Embryonic facial prominence (tissue), 1 donor: ENCODE results near the gene SEC62.
"Not testable (repeated sequence)": the region's sequence is repeated elsewhere in the genome, so short reads cannot be mapped to it uniquely, and the experiment has no call there.

Source experiments
- DNase-seq: peaks from one replicate; pipeline ENCODE4 v3.0.0-alpha.2; 2016; ENCODE audit errors: extremely low spot score

The SEC62 gene

DNA sequence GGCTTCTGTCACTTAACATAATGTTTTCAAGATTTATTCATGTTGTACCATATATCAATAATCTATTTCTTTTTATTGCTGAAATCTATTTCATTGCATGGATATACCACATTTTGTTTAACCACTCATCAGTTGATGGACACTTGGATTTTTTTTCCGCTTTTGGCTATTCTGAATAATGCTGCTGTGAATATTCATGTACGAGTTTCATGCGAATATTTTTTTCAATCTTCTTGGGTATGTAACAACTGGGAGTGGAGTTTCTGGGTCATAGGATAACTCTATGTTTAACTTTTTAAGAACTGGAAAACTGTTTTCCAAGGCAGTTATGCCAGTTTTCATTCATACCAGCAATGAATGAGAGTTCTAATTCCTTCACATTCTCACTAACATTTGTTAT is 49.5 kb downstream of the SEC62 start:
- no peak for DNase-seq

DNA sequence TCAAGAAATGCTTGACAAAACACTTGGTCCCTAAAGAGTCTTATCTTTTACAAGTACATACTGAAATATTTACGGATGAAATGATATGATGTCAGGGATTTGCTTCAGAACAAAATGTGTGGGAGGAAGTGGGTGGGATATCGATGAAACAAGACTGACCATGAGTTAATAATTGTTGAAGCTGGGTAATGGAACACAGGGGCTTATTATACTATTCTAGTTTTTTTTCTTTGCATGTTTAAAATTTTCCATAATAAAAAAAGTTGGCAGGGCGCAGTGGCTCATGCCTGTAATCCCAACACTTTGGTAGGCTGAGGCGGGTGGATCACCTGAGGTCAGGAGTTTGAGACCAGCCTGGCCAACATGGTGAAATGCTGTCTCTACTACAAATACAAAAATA is 52.7 kb downstream of the SEC62 start:
- DNase-seq: not testable (repeated sequence)

DNA sequence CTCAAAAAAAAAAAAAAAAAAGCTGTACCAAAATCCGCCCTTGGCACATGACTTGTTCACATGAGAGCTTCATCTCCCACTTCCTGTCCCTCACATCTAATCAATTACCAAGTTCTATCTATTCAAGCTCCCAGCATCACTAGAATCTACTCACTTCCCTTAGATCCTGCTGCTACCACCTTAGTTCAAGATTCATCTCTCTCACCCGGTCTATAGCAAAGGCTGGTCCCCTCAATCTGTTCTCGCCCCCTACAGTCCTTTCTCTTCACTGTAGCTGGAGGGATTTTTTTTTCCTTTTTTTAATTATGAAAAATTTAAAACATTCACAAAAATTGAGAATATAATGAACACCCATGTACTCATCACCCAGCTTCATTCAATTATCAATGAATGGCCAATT is 54.5 kb downstream of the SEC62 start:
- DNase-seq: no peak

DNA sequence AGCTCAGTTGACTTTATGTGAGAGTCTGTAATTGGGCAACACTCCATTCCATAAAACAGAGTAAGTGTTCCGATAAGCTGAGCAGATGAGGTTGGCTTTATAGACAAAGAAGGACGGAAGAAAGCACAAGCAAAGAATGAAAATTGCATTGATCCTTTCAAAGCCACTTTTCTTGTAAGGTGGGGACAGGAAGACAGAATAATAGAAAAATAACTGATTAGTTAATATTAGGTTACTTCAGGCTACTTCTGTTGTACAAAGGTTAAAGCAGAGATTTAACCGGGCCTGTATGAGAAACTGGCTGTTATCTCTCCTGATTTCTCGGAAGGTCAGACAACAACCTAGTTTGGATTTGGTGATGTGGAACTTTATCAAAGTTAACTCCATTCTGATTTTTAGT is 55.7 kb downstream of the SEC62 start:
- DNase-seq: no peak

DNA sequence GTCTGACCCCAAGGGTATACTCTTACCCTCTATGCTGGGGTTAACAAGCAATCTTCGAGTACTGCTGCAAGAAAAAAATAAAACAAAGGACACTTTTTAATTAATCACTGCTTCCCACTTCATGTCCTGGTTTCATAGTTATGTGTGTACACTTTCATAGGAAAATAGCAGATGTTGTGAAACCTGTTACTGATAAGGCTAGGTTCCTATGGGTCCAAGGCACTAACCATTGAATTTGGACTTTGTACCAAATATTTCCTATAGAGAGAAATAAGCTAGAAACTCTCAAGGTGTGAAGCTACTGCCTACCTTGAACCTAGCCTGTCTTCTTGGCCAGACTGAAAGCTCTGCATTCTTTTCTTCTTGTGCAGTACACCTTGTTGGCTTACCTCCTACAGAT is 56.6 kb downstream of the SEC62 start:
- DNase-seq: no peak

DNA sequence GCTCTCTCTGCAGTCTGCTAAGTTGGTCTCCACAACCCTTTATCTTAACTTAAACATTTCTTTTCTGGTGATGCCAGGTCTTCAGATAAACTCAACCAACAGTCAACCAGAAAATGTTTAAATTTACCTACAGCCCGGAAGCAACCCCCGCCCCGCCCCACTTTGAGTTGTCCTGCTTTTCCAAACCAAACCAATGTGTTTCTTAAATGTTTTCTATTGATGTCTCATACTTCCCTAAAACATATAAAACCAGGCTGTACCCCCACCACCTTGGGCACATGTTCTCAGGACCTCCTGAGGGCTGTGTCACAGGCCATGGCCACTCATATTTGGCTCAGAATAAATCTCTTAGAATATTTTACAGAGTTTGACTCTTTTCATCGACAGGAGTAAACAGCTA is 58.0 kb downstream of the SEC62 start:
- DNase-seq: no peak

DNA sequence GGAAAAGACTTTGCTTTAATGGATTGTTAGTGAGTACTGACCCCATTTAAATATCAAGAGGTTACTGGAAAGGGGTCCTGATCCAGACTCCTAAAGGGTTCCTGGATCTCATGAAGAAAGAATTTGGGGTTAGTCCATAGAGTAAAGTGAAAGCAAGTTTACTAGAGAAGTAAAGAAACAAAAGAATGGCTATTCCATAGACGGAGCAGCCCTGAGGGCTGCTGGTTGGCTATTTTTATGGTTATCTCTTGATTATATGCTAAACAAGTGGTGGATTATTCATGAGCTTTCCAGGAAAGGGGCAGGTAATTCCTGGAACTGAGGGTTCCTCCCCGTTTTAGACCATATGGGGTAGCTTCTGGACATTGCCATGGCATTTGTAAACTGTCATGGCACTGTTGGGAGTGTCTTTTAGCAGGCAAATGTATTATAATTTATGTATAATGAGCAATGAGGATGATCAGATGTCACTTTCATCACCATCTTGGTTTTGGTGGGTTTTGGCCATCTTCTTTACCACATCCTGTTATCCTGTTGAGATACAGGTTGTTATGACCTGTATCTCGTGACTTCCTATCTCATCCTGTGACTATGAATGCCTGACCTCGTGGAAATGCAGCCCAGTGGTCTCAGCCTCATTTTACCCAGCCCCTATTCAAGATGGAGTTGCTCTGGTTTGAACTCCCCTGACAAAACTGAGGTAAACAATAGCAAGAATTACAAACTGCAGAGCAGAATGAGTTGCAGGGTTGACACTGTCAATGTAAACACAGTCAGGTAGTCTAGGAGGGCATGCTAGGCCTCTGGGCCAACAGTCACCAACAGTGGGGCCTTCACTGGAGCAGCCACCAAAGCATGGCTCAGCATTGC is 60.9 kb downstream of the SEC62 start:
- no peak for DNase-seq

DNA sequence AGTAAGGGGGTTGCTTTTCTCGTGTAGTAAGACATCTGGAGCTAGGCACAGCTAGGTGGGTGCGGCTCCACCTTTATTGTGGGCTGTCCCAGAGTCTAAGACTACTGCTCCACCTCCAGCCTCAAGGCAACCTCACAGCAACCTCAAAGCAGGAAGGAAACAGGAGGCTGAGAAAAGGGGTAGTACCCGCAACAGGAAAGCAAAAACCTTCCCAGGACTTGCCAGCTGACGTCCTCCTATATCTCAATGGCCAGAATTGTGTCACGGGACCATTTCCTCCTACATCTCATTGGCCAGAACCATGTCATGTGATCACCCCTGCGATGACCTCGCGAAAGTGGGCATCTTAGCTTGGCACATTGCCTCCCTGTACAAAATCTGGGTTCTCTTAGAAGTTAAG is 66.9 kb downstream of the SEC62 start:
- no peak for DNase-seq

DNA sequence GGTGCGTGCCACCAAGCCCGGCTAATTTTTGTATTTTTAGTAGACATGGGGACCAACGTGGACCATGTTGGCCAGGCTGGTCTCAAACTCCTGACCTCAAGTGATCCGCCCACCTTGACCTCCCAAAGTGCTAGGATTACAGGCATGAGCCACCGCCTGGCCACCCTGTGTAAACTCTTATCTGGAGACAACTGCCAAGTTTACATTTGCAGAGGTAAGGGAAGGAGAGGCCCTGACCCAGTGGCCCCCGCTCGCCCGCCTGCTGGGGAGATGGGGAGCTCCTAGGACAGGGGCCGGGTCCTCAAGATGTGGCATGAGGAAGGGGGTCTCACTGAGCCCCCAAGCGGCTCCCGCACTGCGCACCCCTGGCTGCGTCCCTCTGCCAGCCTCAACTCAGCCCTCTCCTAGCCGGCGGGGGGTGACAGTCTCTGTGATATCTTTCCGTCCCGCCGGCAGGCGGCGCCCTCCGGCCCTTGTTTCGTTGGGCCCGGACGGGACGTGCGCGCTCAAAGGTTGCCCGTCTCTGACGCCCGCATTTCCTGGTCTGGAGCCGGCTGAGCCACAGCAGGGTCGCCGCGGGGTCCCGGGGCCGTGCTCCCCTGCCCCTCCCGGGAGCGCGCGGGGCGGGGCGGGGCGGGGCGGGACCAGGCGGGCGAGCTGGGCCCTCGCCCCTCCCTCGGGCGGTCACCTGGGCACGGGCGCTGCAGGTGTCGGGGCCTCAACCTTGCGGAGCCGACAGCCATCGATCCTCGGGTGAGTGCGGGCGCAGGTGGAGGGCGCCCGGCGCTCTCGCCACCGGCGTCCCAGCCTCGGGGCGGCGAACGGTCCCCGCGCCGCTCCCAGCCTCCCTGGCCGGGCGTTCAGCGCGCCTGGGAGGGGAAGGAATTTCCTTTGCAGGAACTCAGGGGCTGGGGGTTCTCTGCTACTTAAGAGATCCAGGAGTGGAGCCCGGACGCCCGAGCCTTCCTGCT is 71.1 kb downstream of the SEC62 start, which contains the start of gene GPR160:
TSS of gene GPR160 (plus strand) at position 533 of the 971 bp plus-strand sequence. CDS start 45,978 bp downstream, outside the sequence.
- DNase-seq: no peak

DNA sequence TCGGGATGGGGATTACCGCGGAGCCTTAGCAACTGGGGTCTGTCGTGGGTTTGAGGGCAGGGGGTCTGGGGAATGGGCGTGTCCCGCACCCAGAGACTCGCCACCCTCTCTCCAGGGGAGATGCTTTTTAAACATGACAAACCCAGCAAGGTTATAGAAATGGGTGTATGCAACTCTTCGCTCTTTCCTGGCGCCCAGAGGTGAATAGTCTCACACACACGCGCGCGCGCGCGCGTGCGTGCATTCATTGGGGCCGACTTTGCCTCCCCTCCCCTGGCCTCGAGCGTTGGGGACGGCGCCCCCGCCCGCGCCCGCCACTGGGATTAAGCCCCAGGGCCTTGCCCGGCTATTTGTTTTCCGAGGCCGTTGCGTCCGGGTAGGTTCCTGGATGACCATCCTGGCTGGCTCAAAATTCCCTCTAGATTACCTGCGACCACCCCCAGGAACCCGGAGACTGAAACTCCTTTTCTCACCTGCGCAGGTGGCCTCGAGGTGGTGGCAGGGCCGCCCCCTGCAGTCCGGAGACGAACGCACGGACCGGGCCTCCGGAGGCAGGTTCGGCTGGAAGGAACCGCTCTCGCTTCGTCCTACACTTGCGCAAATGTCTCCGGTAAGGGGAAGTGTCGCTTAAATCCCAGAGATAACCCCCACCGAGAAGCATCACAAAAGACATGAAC is 72.0 kb downstream of the SEC62 start:
- DNase-seq: no peak

DNA sequence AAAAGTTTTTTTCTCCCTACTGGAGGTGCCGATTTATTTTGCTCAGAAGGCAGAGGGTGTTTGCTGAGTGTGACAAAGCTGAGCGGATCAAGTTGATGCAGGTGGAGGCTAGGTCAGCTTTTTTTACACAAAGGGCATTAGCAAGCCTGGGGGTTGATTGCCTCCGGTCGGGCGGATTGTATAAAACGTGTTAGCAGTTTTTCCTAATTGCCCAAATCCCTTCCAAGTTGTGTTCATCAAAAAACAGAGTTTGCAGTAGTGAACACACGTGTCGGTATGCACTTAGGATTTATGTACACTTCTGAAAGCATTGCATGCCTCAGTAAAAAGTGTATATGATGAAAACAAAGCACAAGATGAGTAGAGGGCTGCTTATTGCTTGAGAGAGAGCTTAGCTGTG is 73.8 kb downstream of the SEC62 start:
- DNase-seq: no peak

DNA sequence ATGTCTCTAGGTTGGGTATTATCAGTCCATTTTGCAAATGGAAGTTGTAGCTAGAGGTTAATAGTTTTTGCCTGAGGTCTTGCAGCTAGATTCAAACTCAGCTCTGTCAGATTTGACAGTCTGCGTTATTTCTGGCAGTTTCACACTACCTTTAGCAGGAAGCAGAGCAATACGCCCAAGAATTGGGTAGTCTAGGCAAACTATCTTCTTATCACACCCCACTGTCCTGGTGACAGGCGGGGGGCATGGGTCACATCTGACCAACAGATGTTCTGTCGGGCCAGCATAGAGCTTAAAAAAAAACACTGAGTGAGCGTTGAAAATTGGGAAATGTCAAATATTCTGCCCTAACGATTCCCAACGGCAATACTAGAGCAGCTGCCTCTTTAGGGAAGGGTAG is 76.9 kb downstream of the SEC62 start:
- no peak for DNase-seq

DNA sequence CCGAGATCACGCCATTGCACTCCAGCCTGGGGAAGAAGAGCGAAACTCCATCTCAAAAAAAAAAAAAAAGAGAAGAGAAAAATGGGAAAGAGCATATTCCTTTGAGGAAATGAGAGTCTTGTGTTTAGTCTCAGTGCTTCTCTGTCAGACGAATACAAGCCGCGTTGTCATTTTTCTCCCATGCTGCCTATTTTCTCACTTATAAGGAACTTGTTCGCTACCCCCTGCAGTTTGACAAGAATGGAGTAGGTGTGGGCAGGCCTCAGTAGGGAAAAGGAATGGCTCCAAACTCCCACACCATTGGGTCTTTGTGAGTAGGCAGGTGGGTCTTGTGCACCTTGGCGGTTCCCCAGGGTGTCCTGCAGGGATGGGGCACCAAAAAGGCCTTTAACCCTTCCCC is 77.7 kb downstream of the SEC62 start:
- no peak for DNase-seq

DNA sequence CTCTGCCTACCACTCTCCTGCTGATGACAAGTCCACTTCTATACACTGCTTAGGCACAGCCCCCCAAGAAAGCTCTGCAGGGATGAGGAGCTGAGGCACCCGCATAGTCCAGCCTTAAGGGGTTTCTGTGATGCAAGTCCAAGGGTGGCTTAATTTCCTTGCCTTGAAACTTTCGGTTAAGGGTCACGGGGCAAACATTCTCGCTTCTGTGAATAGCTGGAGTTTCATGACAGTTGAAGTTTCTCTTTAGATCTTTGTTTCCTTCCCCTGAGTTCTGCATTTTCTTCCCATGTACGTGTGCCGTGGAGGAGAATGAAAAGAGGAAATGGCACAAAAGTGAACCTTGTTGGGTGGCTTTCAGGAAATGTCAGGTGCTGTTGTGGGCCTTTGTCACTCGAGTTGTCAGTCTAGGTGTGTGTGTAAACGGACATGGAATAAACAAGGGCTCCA is 78.2 kb downstream of the SEC62 start:
- no peak for DNase-seq

DNA sequence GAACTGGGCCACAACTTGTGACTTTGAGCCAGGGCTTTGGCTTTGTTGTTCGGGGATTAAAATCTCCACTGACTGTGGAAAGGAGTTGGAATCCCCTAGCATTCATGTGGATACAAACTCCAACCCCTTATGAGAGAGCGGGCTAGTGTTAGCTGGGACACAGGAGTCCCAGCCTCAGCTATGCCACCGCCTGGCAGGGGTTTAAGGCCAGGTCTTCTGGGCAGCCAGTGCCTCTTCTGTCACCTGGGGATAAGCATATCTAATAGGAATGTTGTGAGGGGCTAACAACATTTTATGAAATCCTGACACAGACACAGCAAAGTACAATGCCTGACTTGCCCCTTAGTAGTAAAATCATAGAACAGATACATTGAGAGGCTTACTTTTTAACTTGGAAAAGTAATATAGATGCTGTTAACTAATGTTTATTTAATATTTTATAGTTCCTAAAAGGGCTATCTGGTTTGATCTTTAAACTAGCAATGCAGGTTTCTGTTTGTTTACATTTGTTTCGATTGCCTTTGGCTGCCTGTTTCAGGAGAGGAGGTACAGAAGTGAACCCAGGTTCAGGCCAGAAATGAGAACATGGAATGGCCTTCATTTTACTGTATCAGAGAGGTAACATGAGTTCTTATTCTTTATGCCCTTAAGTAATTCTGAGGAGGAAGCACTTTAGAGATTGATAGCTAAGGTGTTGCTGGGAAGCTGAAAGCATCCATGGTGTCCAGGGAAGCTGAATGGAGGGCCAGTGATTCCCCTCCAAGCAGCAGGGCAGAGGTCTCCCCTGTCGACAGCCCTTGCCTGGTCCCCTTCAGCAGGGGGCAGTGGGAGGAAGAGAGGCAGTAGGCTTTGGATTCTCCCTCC is 79.9 kb downstream of the SEC62 start:
- DNase-seq: no peak

DNA sequence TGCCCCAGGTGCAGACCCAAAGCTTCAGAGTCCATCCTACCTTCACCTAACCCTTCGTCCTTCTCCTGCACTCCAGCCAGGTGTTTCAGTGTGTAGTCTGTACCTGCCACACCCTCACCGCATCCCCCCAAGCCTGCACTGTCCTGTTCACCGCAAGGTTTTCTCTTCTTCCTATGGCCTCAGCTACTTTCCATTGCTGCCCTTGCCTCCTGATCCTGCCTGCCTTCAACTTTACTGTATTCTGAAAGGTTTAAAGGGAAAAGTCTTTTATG is 80.5 kb downstream of the SEC62 start:
- no peak for DNase-seq
